Activated T-cell treated with anti-CD3 and anti-CD28 coated beads for 4 hours (primary cell): ENCODE data around the gene C15orf39.

Experiments
- DNase-seq: peaks from one replicate; pipeline ENCODE4 v3.0.0-alpha.2; 2020

C15orf39 gene

DNA sequence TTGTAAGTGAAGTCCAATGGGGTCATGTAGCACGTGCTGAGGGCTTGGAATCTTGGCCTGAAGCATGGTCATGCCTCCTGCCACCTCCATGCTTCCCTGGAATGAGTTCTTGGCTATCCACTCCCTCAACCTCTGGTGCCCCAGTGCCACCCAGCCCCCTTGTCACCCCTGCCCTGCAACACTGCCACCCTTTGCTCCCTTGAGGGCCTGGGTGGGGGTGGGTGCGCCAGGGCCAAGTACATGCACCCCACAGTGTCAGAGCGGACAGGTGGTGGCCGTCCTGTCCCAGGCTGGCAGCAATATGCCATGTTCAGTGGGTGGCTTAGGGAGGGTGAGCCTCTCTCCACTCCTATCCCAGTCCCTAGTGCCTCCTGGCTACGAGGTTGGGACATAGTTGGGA lies 27.6 kb upstream of the C15orf39 start:
- no peak for DNase-seq

- no peak for DNase-seq
Observed at GRCh38 chr15:75174729-75175128, 27.0 kb upstream of the C15orf39 start.

GRCh38 chr15:75176396-75176761 lies 25.3 kb upstream of the C15orf39 start:
- no peak for DNase-seq

- DNase-seq, result no peak
Observed at GRCh38 chr15:75177360-75178071, 24.2 kb upstream of the C15orf39 start.

- DNase-seq, result no peak
Observed at GRCh38 chr15:75178171-75178937, 23.3 kb upstream of the C15orf39 start.

DNA sequence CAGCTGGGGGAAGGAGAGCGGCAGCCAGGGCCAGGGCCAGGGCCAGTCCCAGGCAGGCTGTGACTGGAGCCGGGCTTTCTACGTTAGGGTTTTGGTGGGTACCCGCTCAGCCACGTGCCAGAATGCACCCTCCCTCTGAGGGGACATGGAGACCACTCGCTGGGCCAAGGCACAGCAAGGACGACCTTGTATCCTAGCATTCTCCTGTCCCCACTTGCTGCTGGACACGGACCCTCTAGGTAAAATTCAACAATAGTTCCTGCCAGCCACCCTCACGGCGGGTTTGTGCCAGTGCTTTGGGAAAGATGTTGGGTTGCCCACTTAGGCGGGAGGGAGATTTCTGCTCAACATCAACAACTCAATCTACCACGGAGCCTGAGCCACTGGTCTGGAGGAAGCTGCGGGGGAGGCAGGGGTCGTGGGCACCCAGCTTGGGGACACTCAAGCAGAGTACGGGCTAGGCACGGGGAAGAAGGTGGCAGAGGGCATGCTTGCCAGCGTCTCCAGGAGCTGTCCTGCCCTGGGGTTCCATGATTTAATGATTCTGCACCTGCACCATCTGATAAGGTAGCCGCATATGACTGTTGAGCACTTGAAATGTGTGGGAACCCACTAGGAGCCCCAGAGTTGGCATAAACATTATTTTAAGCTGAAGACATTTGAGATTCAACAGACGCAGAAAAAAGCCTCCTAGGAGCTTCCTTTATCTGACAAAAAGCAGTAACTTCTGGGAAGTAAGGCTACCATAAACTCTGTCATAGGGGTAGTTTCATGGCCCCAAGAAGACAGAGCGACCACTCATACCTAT lies 22.5 kb upstream of the C15orf39 start:
- no peak for DNase-seq

DNA sequence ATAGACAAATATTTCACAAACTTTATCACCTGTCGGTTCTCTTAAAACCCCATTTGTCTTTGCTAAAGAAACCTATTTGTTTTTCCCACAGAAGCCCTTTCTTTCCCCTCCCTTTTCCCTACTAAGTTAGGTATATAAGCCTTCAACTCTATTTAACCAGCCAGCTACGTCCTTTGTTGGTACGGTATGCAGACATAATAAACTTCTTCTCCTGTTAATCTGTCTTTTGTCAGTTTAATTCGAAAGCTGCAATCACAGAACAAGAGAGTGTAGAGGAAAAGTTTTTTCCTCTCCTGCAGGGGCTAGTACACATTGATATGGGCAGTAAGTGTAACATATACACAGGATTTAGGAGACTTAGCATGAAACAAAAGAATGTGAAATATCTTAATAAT lies 21.9 kb upstream of the C15orf39 start:
- no peak for DNase-seq

DNA sequence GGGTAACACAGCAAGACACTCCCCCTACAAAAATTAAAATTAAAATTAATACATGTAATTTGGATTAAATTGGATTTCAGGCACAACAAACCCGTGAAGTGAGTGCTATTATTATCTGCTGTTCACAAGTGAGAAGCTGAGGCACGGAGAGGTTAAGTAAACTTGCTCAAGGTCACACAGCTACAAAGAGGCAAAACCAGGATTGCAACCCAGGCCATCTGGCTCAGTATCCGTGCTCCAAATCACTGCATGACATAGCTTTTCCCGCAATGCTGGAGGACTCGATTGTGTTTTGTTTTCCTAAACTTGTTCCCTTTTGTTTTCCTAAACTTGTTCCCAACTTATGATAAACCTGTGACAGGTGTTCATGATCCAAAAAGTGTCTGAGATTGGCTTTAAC lies 19.9 kb upstream of the C15orf39 start:
- no peak for DNase-seq

- no peak for DNase-seq
Observed at GRCh38 chr15:75182187-75183131, 19.2 kb upstream of the C15orf39 start.

DNA sequence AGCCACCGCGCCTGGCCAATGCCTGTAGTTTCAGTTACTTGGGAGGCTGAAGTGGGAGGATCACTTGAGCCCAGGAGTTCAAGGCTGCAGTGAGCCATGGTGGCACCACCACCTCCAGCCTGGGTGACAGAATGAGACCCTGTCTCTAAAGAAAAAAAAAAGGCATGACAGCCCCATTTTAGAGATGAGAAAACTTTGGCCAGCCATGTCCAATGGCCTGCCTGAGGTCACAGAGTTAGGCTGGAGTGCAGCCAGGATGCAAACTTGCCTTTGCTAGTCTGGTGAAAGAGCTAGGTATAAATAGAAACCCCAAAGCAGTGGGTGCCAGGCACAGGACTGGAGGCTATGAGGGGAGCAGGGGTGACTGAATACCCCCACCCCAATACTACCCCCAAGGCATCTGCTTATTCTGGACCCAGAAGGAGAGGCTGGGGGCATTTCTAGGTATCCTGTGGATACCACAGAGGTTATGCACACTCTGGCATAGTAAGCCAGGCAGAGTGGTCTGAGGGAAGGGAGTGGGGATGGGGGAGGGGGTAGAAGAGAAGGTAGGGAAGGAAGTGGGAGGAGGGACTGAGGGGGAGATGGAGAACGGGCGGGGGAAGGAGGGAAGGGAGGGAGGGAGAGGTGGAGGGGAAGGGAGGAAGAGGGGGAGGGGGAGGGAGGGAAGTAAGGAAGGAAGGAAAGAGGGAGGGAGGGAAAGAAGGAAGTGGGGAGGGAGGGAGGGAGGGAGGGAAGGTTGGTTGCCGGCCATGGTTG lies 16.2 kb upstream of the C15orf39 start:
- no peak for DNase-seq

GRCh38 chr15:75186044-75186443 lies 15.6 kb upstream of the C15orf39 start:
- no peak for DNase-seq

- no peak for DNase-seq
Observed at GRCh38 chr15:75188499-75188898, 13.2 kb upstream of the C15orf39 start.

- no peak for DNase-seq
Observed at GRCh38 chr15:75191235-75191634, 10.4 kb upstream of the C15orf39 start.

- DNase-seq, result no peak
Observed at GRCh38 chr15:75192307-75192706, 9.4 kb upstream of the C15orf39 start.

DNA sequence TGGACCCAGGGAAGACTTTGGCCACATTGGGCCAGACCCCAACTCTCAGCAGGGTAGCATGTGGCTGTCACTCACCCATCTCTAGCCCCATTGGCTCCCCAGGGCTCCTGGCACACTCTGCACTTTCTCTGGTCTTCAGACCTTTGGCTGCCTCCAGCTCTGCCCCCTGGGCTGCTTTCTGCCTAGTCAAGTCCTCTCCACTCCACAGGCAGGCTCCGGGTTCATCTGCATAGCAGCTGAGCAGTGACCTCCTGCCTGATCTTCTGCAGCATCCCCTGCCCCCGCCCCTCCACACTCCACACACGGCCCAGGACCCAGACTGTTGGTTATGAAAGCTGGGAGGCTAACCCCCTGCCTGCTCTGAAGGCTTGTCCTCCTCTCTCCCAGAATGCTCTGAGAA lies 8.4 kb upstream of the C15orf39 start:
- DNase-seq, result no peak

- no peak for DNase-seq
Observed at GRCh38 chr15:75193976-75194375, 7.7 kb upstream of the C15orf39 start.

DNA sequence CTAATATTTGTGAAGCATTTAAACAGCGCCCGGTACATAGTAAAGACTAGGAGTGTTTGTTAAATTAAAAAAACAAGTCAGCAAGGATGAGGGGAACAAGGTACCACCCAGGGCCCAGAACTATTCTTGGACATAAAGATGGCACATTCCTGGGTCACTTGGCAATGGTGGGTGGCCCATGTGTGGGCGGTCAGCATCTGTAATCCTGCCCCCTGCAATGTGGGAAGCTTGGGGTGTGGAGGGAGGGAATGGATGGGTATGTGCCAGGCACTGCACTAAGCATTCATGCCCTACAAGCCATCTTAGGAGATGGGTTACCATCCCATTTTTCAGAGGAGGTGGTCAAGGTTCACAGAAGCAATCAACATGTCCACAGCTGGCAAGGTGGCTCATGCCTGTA lies 7.3 kb upstream of the C15orf39 start:
- no peak for DNase-seq

GRCh38 chr15:75195122-75195765 lies 6.4 kb upstream of the C15orf39 start:
- no peak for DNase-seq

DNA sequence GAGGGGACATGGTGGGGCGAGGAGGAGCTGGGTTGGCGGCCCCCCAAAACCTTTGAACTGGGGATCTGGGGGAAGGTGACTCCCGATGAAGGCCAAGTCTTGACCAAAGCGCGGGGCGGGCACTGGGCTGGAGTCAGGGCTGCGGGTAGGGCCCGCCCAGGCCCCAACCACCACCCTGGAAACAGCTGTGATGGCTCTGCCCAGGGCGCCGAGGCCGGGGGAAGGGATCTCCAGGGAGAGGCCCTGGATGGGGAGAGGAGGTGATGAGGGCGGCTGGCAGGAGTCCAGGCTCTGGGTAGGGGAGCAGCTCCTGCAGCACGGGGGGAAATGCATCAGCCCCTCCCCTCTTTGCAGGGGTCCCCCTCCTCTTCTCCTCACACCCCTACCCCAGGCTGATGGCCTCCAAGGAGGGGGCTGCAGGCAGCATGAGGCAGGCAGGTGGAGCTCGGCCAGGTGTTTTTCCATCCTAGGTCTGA lies 5.9 kb upstream of the C15orf39 start:
- no peak for DNase-seq

- no peak for DNase-seq
Observed at GRCh38 chr15:75197062-75197630, 4.5 kb upstream of the C15orf39 start.
